Lower lobe of right lung (tissue), 2 donors: ENCODE measurements around the gene DRD2. TPM values are rescaled to one million over a fixed set of nuclear protein-coding genes. Genes with fewer than 3 reads are reported as not detected.

Experiments used
- ATAC-seq, 2 donors: fragments of 200-7000 bp; cut with Tn5 transposase; one replicate each; pipeline ENCODE4 v1.9.1; 2020 to 2022; ENCODE audit warnings: mild to moderate bottlenecking in 2 of 2, moderate library complexity in 2 of 2
- DNase-seq: peaks from one replicate; pipeline ENCODE4 v3.0.0-alpha.2; 2020
- H3K27ac ChIP-seq: fragments of 200-600 bp; one replicate; pipeline ENCODE4 v1.8.0; 2022
- H3K27me3 ChIP-seq: fragments of 200-600 bp; one replicate; pipeline ENCODE4 v1.8.0; 2022; ENCODE audit warnings: low read depth
- H3K36me3 ChIP-seq: fragments of 200-600 bp; one replicate; pipeline ENCODE4 v1.8.0; 2022; ENCODE audit warnings: mild to moderate bottlenecking
- H3K4me1 ChIP-seq: fragments of 200-600 bp; one replicate; pipeline ENCODE4 v1.8.0; 2022
- H3K4me3 ChIP-seq: fragments of 200-600 bp; one replicate; pipeline ENCODE4 v1.8.0; 2022; ENCODE audit warnings: mild to moderate bottlenecking
- H3K9me3 ChIP-seq: fragments of 200-600 bp; one replicate; pipeline ENCODE4 v1.8.0; 2022
- CTCF ChIP-seq: fragments of 200-600 bp; IDR thresholded peaks from one replicate; pipeline ENCODE4 v1.8.0; 2022; ENCODE audit warnings: antibody characterized with exemption, mild to moderate bottlenecking
- intact Hi-C: fragments of 100-400 bp; cut with DNase I; formaldehyde crosslinking; loops from one replicate; pipeline ENCODE4 v1.11.0; 2022
- total RNA-seq: library from RNA; stranded (reverse); fragmentation: NEBNext Ultra II Directional; extraction: Animal tissue kit (Norgen Biotek cat#: 25700); gene quantifications from one replicate; pipeline ENCODE4 v1.2.1, GENCODE V29; 2021
- donor health status: DM: no; HTN: yes; CAD: no; lungs with severe emphysema.

The DRD2 gene
- total RNA-seq, 1 donor from 2014 or later = not detected

DNA sequence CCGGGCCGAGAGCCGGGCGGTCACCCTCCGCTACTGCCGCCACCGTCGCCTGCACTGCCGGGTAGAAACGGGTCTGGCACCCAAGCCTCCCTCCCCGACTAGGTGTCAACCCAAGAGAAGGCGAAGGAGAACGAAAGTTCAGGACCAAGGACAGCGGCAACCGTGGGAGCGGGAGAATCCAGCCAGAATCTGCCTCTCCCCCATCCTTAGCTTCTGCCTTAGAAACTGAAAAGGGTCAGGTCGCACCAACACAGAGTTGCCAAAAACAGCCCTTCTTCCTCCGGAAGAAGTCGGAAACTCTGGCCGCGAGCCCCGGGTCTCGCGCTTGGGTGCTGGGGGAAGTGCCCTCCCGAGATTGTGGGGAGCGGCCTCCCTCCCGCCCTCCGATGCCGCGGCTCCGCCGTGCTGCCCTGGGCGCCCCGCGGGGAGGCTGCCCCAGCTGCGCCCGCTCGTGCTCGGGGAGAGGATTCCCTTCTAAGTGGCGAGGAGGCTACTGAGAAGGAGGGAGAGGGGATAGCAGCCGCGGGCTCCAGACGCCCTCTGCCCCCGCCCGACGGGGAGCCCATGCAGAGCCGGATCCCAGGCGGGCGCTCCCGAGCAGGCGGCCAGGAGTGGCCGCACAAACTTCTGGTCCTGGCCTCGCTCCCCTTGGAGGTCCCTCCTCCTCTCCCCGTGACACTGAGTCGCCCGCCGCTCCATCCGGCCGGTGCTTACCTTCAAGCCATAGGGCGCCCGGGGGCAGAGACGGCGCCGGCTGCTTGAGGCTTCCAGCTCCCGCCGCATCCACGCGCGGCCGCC, 637 bp downstream of the DRD2 start:
- peak; percentile 72 for DNase-seq
- Histone ChIP-seq H3K36me3 (no peaks in the 10 kb centered on the region), H3K27me3 (peaks cover 82% of the 10 kb centered on the region), H3K4me3 (peak overlapping the region; percentile 2), H3K4me1 (peaks cover 5% of the 10 kb centered on the region), H3K27ac (no peak overlapping the region), H3K9me3 (no peaks in the 10 kb centered on the region)
- intact Hi-C loops = no loop called here
- peak; percentile 81 to 84 for ATAC-seq
- no peak for TF ChIP-seq CTCF

- no peak for TF ChIP-seq CTCF
- H3K9me3 ChIP-seq = no peaks in the 10 kb centered on the region
- no peak for ATAC-seq
- no peak overlapping the region for H3K4me3 ChIP-seq
- H3K36me3 ChIP-seq = no peaks in the 10 kb centered on the region
- intact Hi-C loops = no loop called here
- no peak overlapping the region for H3K27ac ChIP-seq
- DNase-seq = no peak
- peaks cover 77% of the 10 kb centered on the region for H3K27me3 ChIP-seq
- peaks cover 5% of the 10 kb centered on the region for H3K4me1 ChIP-seq
Measured at GRCh38 chr11:113473983-113474361, 1.2 kb downstream of the DRD2 start.

DNA sequence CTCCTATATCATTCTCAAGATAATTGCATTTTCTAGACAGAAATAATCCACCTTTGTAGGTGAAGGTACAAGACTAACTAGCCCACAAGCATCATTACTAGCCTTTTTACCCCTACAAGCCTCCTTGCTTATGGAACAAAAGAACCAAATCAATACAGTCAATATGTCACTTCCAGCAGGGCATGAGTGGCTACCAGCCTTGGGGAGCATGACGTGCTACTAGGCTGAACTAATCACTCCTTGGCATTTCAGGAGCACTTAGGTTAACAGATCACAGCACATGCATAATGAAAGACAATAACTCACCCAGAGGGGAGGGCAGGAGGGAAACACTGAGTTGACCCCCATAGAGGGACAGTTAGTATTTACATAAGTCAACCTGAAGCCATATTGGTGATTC, 2.7 kb downstream of the DRD2 start:
- ATAC-seq = no peak
- TF ChIP-seq CTCF = no peak
- peaks cover 70% of the 10 kb centered on the region for H3K27me3 ChIP-seq
- no peak overlapping the region for H3K4me3 ChIP-seq
- H3K36me3 ChIP-seq = no peaks in the 10 kb centered on the region
- H3K27ac ChIP-seq = no peak overlapping the region
- H3K4me1 ChIP-seq = peaks cover 5% of the 10 kb centered on the region
- H3K9me3 ChIP-seq = no peaks in the 10 kb centered on the region
- DNase-seq = no peak
- intact Hi-C loops = no loop called here

DNA sequence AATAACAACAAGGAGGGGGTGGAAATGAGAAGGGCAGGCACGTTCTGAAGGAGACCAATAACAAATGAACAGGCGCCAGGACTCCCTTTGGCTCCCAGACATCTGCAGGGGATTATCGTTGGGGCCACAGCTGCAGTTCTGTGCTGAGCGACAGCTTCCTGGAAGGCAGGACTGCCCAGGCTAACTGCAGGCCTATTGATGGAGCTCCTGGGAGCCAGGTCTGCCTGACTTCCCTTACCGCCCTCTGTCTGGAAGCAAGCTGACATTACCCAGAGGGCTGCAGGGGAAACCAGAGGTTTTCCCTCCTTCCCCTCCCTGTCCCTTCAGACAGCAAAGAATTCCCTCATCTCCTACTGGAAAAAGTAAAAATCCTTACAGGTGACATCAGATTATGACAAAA, 5.0 kb downstream of the DRD2 start:
- no peak for TF ChIP-seq CTCF
- H3K27me3 ChIP-seq = peaks cover 52% of the 10 kb centered on the region
- peaks cover 5% of the 10 kb centered on the region for H3K4me1 ChIP-seq
- no peak for DNase-seq
- intact Hi-C loops = no loop called here
- no peak overlapping the region for H3K4me3 ChIP-seq
- no peak for ATAC-seq
- H3K9me3 ChIP-seq = no peaks in the 10 kb centered on the region
- H3K27ac ChIP-seq = no peak overlapping the region
- H3K36me3 ChIP-seq = no peaks in the 10 kb centered on the region

- Histone ChIP-seq H3K27me3 (peaks cover 41% of the 10 kb centered on the region), H3K4me3 (no peak overlapping the region), H3K4me1 (no peaks in the 10 kb centered on the region), H3K27ac (no peak overlapping the region), H3K9me3 (no peaks in the 10 kb centered on the region), H3K36me3 (no peaks in the 10 kb centered on the region)
- no peak for ATAC-seq
- DNase-seq = no peak
- intact Hi-C loops = no loop called here
- TF ChIP-seq CTCF = no peak
Measured at GRCh38 chr11:113468726-113469345, 6.4 kb downstream of the DRD2 start.
